HCT116 (cell line): Measurements from ENCODE around the gene SSC4D. TPM values are rescaled to one million over a fixed set of nuclear protein-coding genes. Genes with fewer than 3 reads are reported as not detected.

ENCODE experiments used
- ATAC-seq: fragments of 200-7000 bp; cut with Tn5 transposase; 2 replicates; pipeline ENCODE4 v1.9.1; 2020; ENCODE audit warnings: mild to moderate bottlenecking, moderate library complexity
- BruUV-seq: library from RNA; stranded (reverse); fragments of 400-500 nt; replicated peaks from 2 replicates; lab custom pipeline; 2021; lab: Mats Ljungman, UMichigan
- CTCF ChIA-PET: fragments of 300-600 bp; sonication (Branson Sonifier 250); formaldehyde crosslinking; loops from one replicate; lab custom pipeline; 2021; ENCODE audit warnings: antibody characterized with exemption; lab: Charles Lee
- POLR2A ChIA-PET: fragments of 300-600, 350-600 bp; sonication (Branson Sonifier 250); formaldehyde crosslinking; loops from one replicate; lab custom pipeline; 2021; ENCODE audit warnings: antibody characterized with exemption; lab: Charles Lee
- RAD21 ChIA-PET, 2 experiments: fragments of 300-600 bp; sonication (Branson Sonifier 250); formaldehyde crosslinking; loops; one replicate each; lab custom pipeline; 2023; ENCODE audit warnings: low total read pairs in 2 of 2; ENCODE audit not compliant: uncharacterized antibody in 2 of 2, unreplicated experiment in 2 of 2, low non-redundant PET in 1 of 2; lab: Charles Lee
- DNase-seq: peaks from one replicate; pipeline ENCODE4 v3.0.0-alpha.2; 2010; ENCODE audit warnings: low read depth, low spot score
- H2AFZ ChIP-seq: fragments of 200-600 bp; shearing (Covaris generic), sonication (generic); 2 replicates; pipeline ENCODE4 v1.6.1; 2017; ENCODE audit warnings: low read depth, mixed run types, mixed read lengths, antibody characterized with exemption, low read length; ENCODE audit not compliant: poor library complexity, severe bottlenecking
- H3K27ac ChIP-seq: 2 replicates; pipeline ENCODE4 v1.5.1; 2012; ENCODE audit warnings: low read depth, low read length
- H3K27me3 ChIP-seq: fragments of 200-600 bp; sonication (generic); 2 replicates; pipeline ENCODE4 v1.6.1; 2016; ENCODE audit warnings: mixed run types, low read length, mixed read lengths; ENCODE audit not compliant: insufficient read depth
- H3K36me3 ChIP-seq, 2 experiments: fragments of 200-500 bp in 1 of 2; fragments of 200-600 bp in 1 of 2; sonication (Bioruptor generic) in 1 of 2; sonication (generic) in 1 of 2; 2 replicates each; pipeline versions ENCODE4 v1.5.1 to v1.6.1; 2014 to 2016; ENCODE audit warnings: low read length in 2 of 2, inconsistent platforms in 1 of 2, mixed read lengths in 1 of 2, mixed run types in 1 of 2; ENCODE audit not compliant: insufficient read depth in 2 of 2, control insufficient read depth in 1 of 2
- H3K4me1 ChIP-seq, 2 experiments: fragments of 200-600 bp in 1 of 2; sonication (generic) in 1 of 2; 2 replicates each; pipeline versions ENCODE4 v1.5.1 to v1.6.1; 2012 to 2017; ENCODE audit warnings: low read length in 2 of 2, inconsistent platforms in 1 of 2, mild to moderate bottlenecking in 1 of 2, mixed read lengths in 1 of 2, mixed run types in 1 of 2, moderate library complexity in 1 of 2; ENCODE audit not compliant: insufficient read depth in 2 of 2, control insufficient read depth in 1 of 2
- H3K4me2 ChIP-seq: fragments of 200-600 bp; sonication (generic); 2 replicates; pipeline ENCODE4 v1.6.1; 2017; ENCODE audit warnings: mixed run types, low read length, mixed read lengths
- H3K4me3 ChIP-seq, 2 experiments: fragments of 200-600 bp in 1 of 2; sonication (generic) in 1 of 2; replicated peaks in 1 of 2; 2 replicates each; pipeline ENCODE4 v1.5.1; 2011 to 2016; ENCODE audit warnings: low read length in 2 of 2, control low read depth in 1 of 2, low read depth in 1 of 2, mild to moderate bottlenecking in 1 of 2, mixed read lengths in 1 of 2, mixed run types in 1 of 2
- H3K79me2 ChIP-seq: fragments of 200-600 bp; sonication (generic); 2 replicates; pipeline ENCODE4 v1.6.1; 2017; ENCODE audit warnings: mild to moderate bottlenecking, mixed run types, low read length, moderate library complexity, mixed read lengths; ENCODE audit not compliant: insufficient read depth
- H3K9ac ChIP-seq: fragments of 200-600 bp; sonication (generic); 2 replicates; pipeline ENCODE4 v1.6.1; 2016; ENCODE audit warnings: low read length, mixed read lengths
- H3K9me2 ChIP-seq: fragments of 200-600 bp; sonication (generic), shearing (Covaris generic); 2 replicates; pipeline ENCODE4 v1.6.1; 2017; ENCODE audit warnings: mixed run types, mild to moderate bottlenecking, moderate library complexity; ENCODE audit not compliant: insufficient read depth
- H3K9me3 ChIP-seq, 2 experiments: fragments of 200-500 bp in 1 of 2; fragments of 200-600 bp in 1 of 2; sonication (Bioruptor generic) in 1 of 2; sonication (generic) in 1 of 2; 2 replicates each; pipeline ENCODE4 v1.6.1; 2014 to 2017; ENCODE audit warnings: low read length in 2 of 2, mixed read lengths in 2 of 2, inconsistent platforms in 1 of 2, low read depth in 1 of 2, mild to moderate bottlenecking in 1 of 2, mixed run types in 1 of 2, moderate library complexity in 1 of 2; ENCODE audit not compliant: control insufficient read depth in 1 of 2, insufficient read depth in 1 of 2
- H4K20me1 ChIP-seq: fragments of 200-600 bp; sonication (generic), shearing (Covaris generic); 2 replicates; pipeline ENCODE4 v1.6.1; 2017; ENCODE audit warnings: mixed run types, mild to moderate bottlenecking, moderate library complexity; ENCODE audit not compliant: insufficient read depth
- FOSL1 ChIP-seq: IDR thresholded peaks from 2 replicates; pipeline ENCODE4 v1.6.1; 2012; ENCODE audit warnings: low read depth
- JUND ChIP-seq: IDR thresholded peaks from 2 replicates; pipeline ENCODE4 v1.6.1; 2012
- MAX ChIP-seq: IDR thresholded peaks from 2 replicates; pipeline ENCODE4 v1.6.1; 2012
- POLR2A ChIP-seq: IDR thresholded peaks from 2 replicates; pipeline ENCODE4 v1.7.0; 2011; ENCODE audit warnings: borderline replicate concordance; ENCODE audit not compliant: insufficient read depth, insufficient read length; ENCODE audit errors: extremely low read depth
- POLR2AphosphoS5 ChIP-seq: IDR thresholded peaks from 2 replicates; pipeline ENCODE4 v1.6.1; 2011; ENCODE audit warnings: mild to moderate bottlenecking, low read depth, low read length, moderate library complexity
- REST ChIP-seq: IDR thresholded peaks from 2 replicates; pipeline ENCODE4 v1.6.1; 2012; ENCODE audit warnings: low read depth
- SRF ChIP-seq: IDR thresholded peaks from 2 replicates; pipeline ENCODE4 v1.6.1; 2012; ENCODE audit warnings: low read depth
- YY1 ChIP-seq: IDR thresholded peaks from 2 replicates; pipeline ENCODE4 v1.6.1; 2011; ENCODE audit warnings: low read length, low read depth, moderate library complexity, mild to moderate bottlenecking; ENCODE audit not compliant: insufficient replicate concordance; ENCODE audit errors: extremely low read depth
- ZBTB33 ChIP-seq: IDR thresholded peaks from 2 replicates; pipeline ENCODE4 v1.6.1; 2011; ENCODE audit warnings: mild to moderate bottlenecking, low read length, moderate library complexity; ENCODE audit not compliant: insufficient replicate concordance; ENCODE audit errors: extremely low read depth
- ZFX ChIP-seq: fragments of 450-650 bp; IDR thresholded peaks from 2 replicates; pipeline ENCODE4 v1.6.1; 2017
- intact Hi-C: fragments of 100-400 bp; cut with micrococcal nuclease; formaldehyde crosslinking; loops from 2 replicates; pipeline ENCODE4 v1.10.0; 2022
- total RNA-seq: library from RNA; stranded (reverse); gene quantifications from one replicate; pipeline ENCODE4 v1.2.1, GENCODE V29; 2021; ENCODE audit not compliant: unreplicated experiment

The SSC4D gene
- total RNA-seq, 1 experiment from 2014 or later: 1.1 TPM

- RAD21 ChIA-PET: no interaction called here
- no peaks in the 10 kb centered on the region for H3K9me2 ChIP-seq
- DNase-seq: no peak
- POLR2A ChIA-PET: no interaction called here
- peaks cover 100% of the 10 kb centered on the region for H3K79me2 ChIP-seq
- H3K4me3 ChIP-seq: no peak overlapping the region
- ATAC-seq: no peak
- no peak overlapping the region for H3K9ac ChIP-seq
- H2AFZ ChIP-seq: no peak overlapping the region
- peaks cover 22% of the 10 kb centered on the region; the same call in 1 of the 2 replicates for H4K20me1 ChIP-seq
- intact Hi-C loops: no loop called here
- H3K27me3 ChIP-seq: no peaks in the 10 kb centered on the region
- CTCF ChIA-PET: no interaction called here
- no peak overlapping the region for H3K4me2 ChIP-seq
- no TSS peak for BruUV-seq
- H3K27ac ChIP-seq: no peak overlapping the region
- H3K36me3 ChIP-seq: peaks cover 42 to 63% of the 10 kb centered on the region in 2 experiments
- peaks cover under 1 to 19% of the 10 kb centered on the region in 2 experiments; a peak in 2 of 4 replicates for H3K4me1 ChIP-seq
- no peaks in the 10 kb centered on the region for H3K9me3 ChIP-seq
- TF ChIP-seq REST (no peak), FOSL1 (no peak), MAX (no peak), JUND (no peak)
- TF ChIP-seq, all 23 proteins: peak for 0
These were observed 62.7 kb downstream of the SSC4D start for GRCh38 chr7:76346778-76347177.

- H2AFZ ChIP-seq: no peak overlapping the region
- no peak overlapping the region for H3K27ac ChIP-seq
- no peaks in the 10 kb centered on the region for H3K9me2 ChIP-seq
- DNase-seq (no peak), ATAC-seq (no peak)
- CTCF ChIA-PET: no interaction called here
- H3K9me3 ChIP-seq: no peaks in the 10 kb centered on the region
- RAD21 ChIA-PET: no interaction called here
- peaks cover 100% of the 10 kb centered on the region for H3K79me2 ChIP-seq
- no TSS peak for BruUV-seq
- POLR2A ChIA-PET: no interaction called here
- intact Hi-C loops: no loop called here
- H4K20me1 ChIP-seq: peaks cover 19% of the 10 kb centered on the region; the same call in 1 of the 2 replicates
- H3K36me3 ChIP-seq: peaks cover 42 to 62% of the 10 kb centered on the region in 2 experiments
- H3K4me1 ChIP-seq: peaks cover 5 to 25% of the 10 kb centered on the region in 2 experiments; a peak in 2 of 4 replicates
- no peak overlapping the region for H3K9ac ChIP-seq
- H3K4me3 ChIP-seq: no peak overlapping the region
- no peaks in the 10 kb centered on the region for H3K27me3 ChIP-seq
- H3K4me2 ChIP-seq: no peak overlapping the region
- TF ChIP-seq REST (no peak), SRF (no peak), YY1 (no peak), POLR2A (no peak), ZFX (no peak), ZBTB33 (no peak), POLR2AphosphoS5 (no peak)
These were observed 63.4 kb downstream of the SSC4D start for GRCh38 chr7:76346097-76346496.
